ENCODE data around the gene SBF2. TPM values are rescaled to one million over a fixed set of nuclear protein-coding genes. Genes with fewer than 3 reads are reported as not detected.

Gene SBF2
- total and polyA plus RNA-seq, 2 of the 13 experiments (the other 11 are each of a cell fraction or from before 2014, with no cell fraction given) = 24.0 to 45.8 TPM

- TF ChIP-seq, protein P1, sequence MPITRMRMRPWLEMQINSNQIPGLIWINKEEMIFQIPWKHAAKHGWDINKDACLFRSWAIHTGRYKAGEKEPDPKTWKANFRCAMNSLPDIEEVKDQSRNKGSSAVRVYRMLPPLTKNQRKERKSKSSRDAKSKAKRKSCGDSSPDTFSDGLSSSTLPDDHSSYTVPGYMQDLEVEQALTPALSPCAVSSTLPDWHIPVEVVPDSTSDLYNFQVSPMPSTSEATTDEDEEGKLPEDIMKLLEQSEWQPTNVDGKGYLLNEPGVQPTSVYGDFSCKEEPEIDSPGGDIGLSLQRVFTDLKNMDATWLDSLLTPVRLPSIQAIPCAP (CRISPR knock-in tag; IDR thresholded peaks at IDR 0.05; ENCODE audit: low read depth) = no peak
- TF ChIP-seq ZNF329 (CRISPR knock-in tag; IDR thresholded peaks at IDR 0.05; ENCODE audit: low read depth) = no peak
- no peak for TF ChIP-seq HNF4G (IDR thresholded peaks at IDR 0.05; ENCODE audit: borderline replicate concordance, low read depth, low read length)
- TF ChIP-seq HNF4G (CRISPR knock-in tag; IDR thresholded peaks at IDR 0.05; ENCODE audit: borderline replicate concordance, low read depth) = no peak
- no peak for TF ChIP-seq CHD2 (IDR thresholded peaks at IDR 0.05; ENCODE audit: low read depth, low read length)
- no peak for TF ChIP-seq NCOA2 (CRISPR knock-in tag; IDR thresholded peaks at IDR 0.05)
- TF ChIP-seq MIER2 (CRISPR knock-in tag; IDR thresholded peaks at IDR 0.05) = no peak
- no peak for TF ChIP-seq SMAD3 (CRISPR knock-in tag; IDR thresholded peaks at IDR 0.05)
- TF ChIP-seq, protein P2, sequence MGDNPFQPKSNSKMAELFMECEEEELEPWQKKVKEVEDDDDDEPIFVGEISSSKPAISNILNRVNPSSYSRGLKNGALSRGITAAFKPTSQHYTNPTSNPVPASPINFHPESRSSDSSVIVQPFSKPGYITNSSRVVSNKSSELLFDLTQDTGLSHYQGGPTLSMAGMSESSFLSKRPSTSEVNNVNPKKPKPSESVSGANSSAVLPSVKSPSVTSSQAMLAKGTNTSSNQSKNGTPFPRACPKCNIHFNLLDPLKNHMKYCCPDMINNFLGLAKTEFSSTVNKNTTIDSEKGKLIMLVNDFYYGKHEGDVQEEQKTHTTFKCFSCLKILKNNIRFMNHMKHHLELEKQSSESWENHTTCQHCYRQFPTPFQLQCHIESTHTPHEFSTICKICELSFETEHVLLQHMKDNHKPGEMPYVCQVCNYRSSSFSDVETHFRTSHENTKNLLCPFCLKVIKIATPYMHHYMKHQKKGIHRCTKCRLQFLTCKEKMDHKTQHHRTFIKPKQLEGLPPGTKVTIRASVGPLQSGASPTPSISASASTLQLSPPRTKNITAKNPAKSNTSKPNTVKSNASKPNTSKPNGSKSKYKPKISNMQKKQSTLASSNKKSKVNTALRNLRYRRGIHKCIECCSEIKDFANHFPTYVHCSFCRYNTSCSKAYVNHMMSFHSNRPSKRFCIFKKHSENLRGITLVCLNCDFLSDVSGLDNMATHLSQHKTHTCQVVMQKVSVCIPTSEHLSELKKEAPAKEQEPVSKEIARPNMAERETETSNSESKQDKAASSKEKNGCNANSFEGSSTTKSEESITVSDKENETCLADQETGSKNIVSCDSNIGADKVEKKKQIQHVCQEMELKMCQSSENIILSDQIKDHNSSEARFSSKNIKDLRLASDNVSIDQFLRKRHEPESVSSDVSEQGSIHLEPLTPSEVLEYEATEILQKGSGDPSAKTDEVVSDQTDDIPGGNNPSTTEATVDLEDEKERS (CRISPR knock-in tag; IDR thresholded peaks at IDR 0.05) = no peak
- no peak for TF ChIP-seq ZNF777 (CRISPR knock-in tag; IDR thresholded peaks at IDR 0.05)
- TF ChIP-seq, protein P3, sequence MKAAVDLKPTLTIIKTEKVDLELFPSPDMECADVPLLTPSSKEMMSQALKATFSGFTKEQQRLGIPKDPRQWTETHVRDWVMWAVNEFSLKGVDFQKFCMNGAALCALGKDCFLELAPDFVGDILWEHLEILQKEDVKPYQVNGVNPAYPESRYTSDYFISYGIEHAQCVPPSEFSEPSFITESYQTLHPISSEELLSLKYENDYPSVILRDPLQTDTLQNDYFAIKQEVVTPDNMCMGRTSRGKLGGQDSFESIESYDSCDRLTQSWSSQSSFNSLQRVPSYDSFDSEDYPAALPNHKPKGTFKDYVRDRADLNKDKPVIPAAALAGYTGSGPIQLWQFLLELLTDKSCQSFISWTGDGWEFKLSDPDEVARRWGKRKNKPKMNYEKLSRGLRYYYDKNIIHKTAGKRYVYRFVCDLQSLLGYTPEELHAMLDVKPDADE (CRISPR knock-in tag; IDR thresholded peaks at IDR 0.05) = no peak
Measured at GRCh38 chr11:10320736-10321465, 26.9 kb upstream of the SBF2 start (continued).
